ENCODE results near the gene PGLYRP4.

PGLYRP4 gene

GRCh38 chr1:153306303-153307220 is 42.1 kb downstream of the PGLYRP4 start:
- Histone ChIP-seq H3K27ac (no peak overlapping the region), H3K27me3 (ENCODE audit: insufficient read depth, low read depth, severe bottlenecking) (peaks cover 92% of the 10 kb centered on the region), H3K9me3 (ENCODE audit: severe bottlenecking) (peaks cover 3% of the 10 kb centered on the region), H3K36me3 (no peaks in the 10 kb centered on the region), H3K4me3 (ENCODE audit: low read depth, low read length) (no peak overlapping the region)
- DNase-seq = no peak
- no peak for TF ChIP-seq CTCF (IDR thresholded peaks at IDR 0.05; ENCODE audit: low read depth, low read length)

- peaks cover 90% of the 10 kb centered on the region for H3K27me3 ChIP-seq (ENCODE audit: insufficient read depth, low read depth, severe bottlenecking)
- H3K36me3 ChIP-seq = no peaks in the 10 kb centered on the region
- H3K9me3 ChIP-seq (ENCODE audit: severe bottlenecking) = peaks cover 3% of the 10 kb centered on the region
- H3K4me3 ChIP-seq (ENCODE audit: low read depth, low read length) = no peak overlapping the region
- DNase-seq = no peak
- no peak for TF ChIP-seq CTCF (IDR thresholded peaks at IDR 0.05; ENCODE audit: low read depth, low read length)
- no peak overlapping the region for H3K27ac ChIP-seq
These were observed 43.0 kb downstream of the PGLYRP4 start for GRCh38 chr1:153305682-153306081.

GRCh38 chr1:153302308-153302707 is 46.3 kb downstream of the PGLYRP4 start:
- H3K9me3 ChIP-seq (ENCODE audit: severe bottlenecking) = peaks cover 9% of the 10 kb centered on the region
- H3K27ac ChIP-seq = no peak overlapping the region
- DNase-seq = no peak
- TF ChIP-seq CTCF (IDR thresholded peaks at IDR 0.05; ENCODE audit: low read depth, low read length) = no peak
- peaks cover 89% of the 10 kb centered on the region for H3K27me3 ChIP-seq (ENCODE audit: insufficient read depth, low read depth, severe bottlenecking)
- H3K4me3 ChIP-seq (ENCODE audit: low read depth, low read length) = no peak overlapping the region
- no peaks in the 10 kb centered on the region for H3K36me3 ChIP-seq

- peaks cover 4% of the 10 kb centered on the region for H3K9me3 ChIP-seq (ENCODE audit: severe bottlenecking)
- H3K4me3 ChIP-seq (ENCODE audit: low read depth, low read length) = no peak overlapping the region
- no peak for TF ChIP-seq CTCF (IDR thresholded peaks at IDR 0.05; ENCODE audit: low read depth, low read length)
- H3K27ac ChIP-seq = no peak overlapping the region
- no peaks in the 10 kb centered on the region for H3K36me3 ChIP-seq
- peaks cover 19% of the 10 kb centered on the region for H3K27me3 ChIP-seq (ENCODE audit: insufficient read depth, low read depth, severe bottlenecking)
- DNase-seq = no peak
These were observed 54.8 kb downstream of the PGLYRP4 start for GRCh38 chr1:153293851-153294250.

GRCh38 chr1:153293480-153293775 is 55.2 kb downstream of the PGLYRP4 start:
- no peak for DNase-seq
- H3K4me3 ChIP-seq (ENCODE audit: low read depth, low read length) = no peak overlapping the region
- H3K9me3 ChIP-seq (ENCODE audit: severe bottlenecking) = no peaks in the 10 kb centered on the region
- peaks cover 15% of the 10 kb centered on the region for H3K27me3 ChIP-seq (ENCODE audit: insufficient read depth, low read depth, severe bottlenecking)
- no peak overlapping the region for H3K27ac ChIP-seq
- TF ChIP-seq CTCF (IDR thresholded peaks at IDR 0.05; ENCODE audit: low read depth, low read length) = no peak
- no peaks in the 10 kb centered on the region for H3K36me3 ChIP-seq

Measured in WERI-Rb-1 (cell line).